SW 1271 (cell line): ENCODE measurements around the gene IGF2BP1.
"Not testable (repeated sequence)": the region's sequence is repeated elsewhere in the genome, so short reads cannot be mapped to it uniquely, and the experiment has no call there.

Experiments
- DNase-seq, 2 experiments: peaks; one replicate each; lab custom pipeline; 2025; lab: John Stamatoyannopoulos, UW

Gene IGF2BP1

DNA sequence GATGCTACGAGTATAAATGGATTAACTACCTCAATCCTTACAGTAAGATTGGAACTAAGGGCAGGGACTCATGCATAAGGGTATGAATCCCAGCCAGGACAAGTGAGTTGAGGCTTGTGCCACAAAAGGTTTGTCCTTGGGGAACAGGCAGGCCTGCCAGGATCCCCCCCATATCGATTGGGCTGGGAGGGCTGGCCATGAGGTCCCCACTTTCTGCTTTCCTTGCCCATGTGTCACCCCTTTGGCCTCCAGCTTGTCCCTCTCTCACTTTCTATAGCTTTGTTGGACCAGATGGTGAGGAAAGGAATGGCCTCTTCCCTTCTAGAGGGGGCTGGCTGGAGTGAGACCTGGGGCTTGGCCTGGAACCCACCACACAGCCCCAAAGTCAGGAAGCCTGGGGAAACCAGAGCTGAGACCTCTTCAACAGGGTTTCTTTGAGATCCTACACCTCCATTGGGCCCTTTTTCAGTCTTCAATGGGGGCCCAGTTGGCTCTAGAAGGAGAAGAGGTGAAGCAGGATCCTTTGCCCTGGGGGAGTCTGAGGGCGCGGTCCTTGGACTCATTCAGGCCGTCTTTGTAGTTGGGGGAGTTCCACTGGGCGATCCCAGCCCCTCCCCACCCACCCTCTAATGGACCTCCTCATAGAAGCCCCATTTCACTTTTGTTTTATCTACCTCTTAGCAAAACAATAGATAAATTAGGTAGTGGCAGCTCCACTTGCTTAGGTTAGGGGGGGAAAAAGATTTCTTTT, 57.3 kb downstream of the IGF2BP1 start:
- DNase-seq, result no peak

- DNase-seq, result no peak
Measured at GRCh38 chr17:49055181-49055927, 58.2 kb downstream of the IGF2BP1 start.

GRCh38 chr17:49061524-49061943, 64.3 kb downstream of the IGF2BP1 start:
- no peak for DNase-seq

DNA sequence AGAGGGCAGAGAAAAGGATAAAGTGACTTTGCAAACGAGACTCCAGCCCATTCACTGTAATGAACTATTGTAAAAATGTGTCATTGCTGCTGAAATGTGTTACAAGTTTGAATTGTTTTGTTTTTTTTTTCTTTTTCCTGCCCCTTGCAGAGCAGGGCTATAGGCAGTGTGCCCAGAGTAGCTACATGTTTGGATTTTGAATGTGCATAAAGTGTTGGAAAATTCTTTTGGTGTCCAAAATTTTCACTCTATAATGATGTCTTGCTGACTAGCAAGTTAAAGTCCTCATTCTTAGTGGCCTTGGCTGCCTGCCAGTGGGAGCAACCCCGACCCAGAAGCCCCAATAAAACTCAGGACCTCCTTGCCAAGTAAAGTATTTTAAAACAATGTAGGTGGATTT, 66.5 kb downstream of the IGF2BP1 start:
- DNase-seq, result no peak

DNA sequence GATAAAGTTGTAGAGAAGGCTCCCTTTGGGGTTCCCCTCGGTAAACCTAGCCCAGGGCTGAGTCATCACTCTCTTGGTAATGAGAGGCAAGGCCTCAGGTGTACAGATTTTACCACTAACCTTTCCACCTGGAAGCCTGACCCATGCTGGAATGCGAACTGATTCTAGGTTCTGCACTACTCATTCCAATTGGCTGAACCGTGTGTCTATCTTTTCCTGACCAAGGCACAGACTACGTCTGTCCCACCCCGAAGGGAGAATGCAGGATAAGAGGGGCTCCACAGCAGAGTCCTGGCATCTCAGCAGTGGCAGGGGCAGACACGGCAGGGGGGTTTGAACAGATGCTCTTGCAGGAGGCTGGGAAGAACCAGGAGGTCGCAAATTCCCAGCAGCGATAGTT, 70.0 kb downstream of the IGF2BP1 start:
- DNase-seq, result no peak

DNA sequence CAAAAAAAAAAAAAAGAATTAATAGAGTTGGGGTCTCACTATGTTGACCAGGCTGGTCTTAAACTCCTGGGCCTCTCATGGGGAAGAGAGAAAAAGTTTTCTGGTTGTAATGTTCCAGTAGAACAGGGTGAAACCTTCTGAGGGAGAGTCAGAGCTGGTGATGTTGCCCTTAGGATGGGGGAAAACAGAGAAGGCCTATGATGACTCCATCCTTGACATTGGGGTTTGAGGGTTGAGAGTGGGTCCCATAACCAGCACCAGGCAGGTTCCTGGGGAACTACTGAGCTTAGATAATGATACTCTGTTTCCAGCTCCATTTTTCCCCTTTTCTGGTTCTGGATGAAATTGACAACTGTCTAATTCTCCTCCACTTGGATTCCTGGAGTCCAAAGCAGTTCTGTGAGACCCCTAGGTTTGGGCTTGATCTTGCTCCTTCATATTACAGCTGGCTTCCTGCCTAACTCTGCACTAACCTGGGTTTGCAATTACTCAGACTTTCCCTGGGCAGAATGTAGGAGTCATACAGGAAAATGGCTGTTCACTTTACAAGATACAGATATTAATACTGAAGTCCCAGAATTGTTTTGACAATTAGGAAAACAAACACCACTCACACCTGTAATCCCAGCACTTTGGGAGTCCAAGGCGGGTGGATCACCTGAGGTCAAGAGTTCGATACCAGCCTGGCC, 72.5 kb downstream of the IGF2BP1 start:
- DNase-seq, result no peak

GRCh38 chr17:49071106-49071505, 73.9 kb downstream of the IGF2BP1 start:
- DNase-seq, result no peak

- no peak for DNase-seq
Measured at GRCh38 chr17:49074851-49075540, 77.8 kb downstream of the IGF2BP1 start.

- DNase-seq, result no peak
Measured at GRCh38 chr17:49076573-49077384, 79.6 kb downstream of the IGF2BP1 start.

GRCh38 chr17:49078248-49078647, 81.1 kb downstream of the IGF2BP1 start:
- no peak for DNase-seq

DNA sequence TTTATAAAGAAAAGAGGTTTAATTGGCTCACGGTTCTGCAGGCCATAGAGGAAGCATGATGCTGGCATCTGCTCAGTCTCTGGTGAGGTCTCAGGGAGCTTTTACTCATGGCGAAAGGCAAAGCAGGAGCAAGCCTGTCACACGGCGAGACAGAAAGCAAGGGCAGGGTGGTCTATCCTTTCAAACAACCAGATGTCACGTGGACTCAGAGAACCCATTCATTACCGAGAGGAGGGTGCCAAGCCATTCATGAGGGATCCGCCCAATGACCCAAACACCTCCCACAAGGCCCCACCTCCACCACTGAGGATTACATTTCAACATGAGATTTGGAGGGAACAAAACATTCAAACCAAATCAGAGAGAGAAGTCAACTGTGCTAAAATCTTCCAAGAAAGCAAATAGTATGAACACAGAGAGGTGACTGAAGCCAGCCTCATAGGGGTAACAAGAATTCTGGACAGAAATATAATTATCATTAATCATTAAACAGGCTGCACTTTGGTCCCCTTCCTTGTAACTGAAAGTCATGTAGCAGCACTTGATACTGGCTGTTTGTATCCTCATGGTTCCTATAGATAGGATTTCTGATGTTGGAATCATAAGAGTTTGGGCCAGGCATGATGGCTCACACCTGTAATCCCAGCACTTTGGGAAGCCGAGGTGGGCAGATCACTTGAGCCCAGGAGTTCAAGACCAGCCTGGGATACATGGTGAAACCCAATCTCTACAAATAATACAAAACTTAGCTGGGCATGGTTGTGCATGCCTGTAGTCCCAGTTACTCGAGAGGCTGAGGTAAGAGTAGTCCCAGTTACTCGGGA, 82.9 kb downstream of the IGF2BP1 start:
- no peak for DNase-seq

- no peak for DNase-seq
Measured at GRCh38 chr17:49082231-49082630, 85.0 kb downstream of the IGF2BP1 start.

DNA sequence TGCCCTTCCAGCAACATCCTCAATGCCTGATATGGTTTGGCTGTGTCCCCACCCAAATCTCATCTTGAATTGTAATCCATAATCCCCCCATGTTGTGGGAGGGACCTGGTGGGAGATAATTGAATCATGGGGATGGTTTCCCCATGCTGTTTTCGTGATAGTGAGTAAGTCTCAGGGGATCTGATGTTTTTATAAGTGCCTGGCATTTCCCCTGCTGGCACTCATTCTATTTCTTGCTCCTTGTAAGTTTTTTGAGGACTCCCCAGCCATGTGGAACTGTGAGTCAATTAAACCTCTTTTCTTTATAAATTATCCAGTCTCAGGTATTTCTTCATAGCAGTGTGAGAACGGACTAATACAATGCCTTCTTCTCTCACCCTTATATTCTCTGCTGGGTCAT, 87.9 kb downstream of the IGF2BP1 start:
- DNase-seq, result not testable (repeated sequence)

GRCh38 chr17:49085565-49086315, 88.6 kb downstream of the IGF2BP1 start:
- DNase-seq, result no peak

- DNase-seq, result no peak
Measured at GRCh38 chr17:49086316-49086605, 89.1 kb downstream of the IGF2BP1 start.

- no peak for DNase-seq
Measured at GRCh38 chr17:49086649-49087048, 89.5 kb downstream of the IGF2BP1 start.

- no peak for DNase-seq
Measured at GRCh38 chr17:49089094-49089493, 91.9 kb downstream of the IGF2BP1 start.

GRCh38 chr17:49090878-49091594, 93.9 kb downstream of the IGF2BP1 start:
- no peak for DNase-seq

- DNase-seq, result no peak
Measured at GRCh38 chr17:49093131-49093530, 95.9 kb downstream of the IGF2BP1 start.
